Stimulated activated CD4-positive, alpha-beta T cell treated with anti-CD3 and anti-CD28 coated beads, Interleukin-4, amount 100 ng/mL, for 24 hours (primary cell): ENCODE measurements around the gene CEACAM19.
A peak's percentile ranks its signal among the peaks of the same experiment; 100 is the strongest.
"Not testable (repeated sequence)": the region's sequence is repeated elsewhere in the genome, so short reads cannot be mapped to it uniquely, and the experiment has no call there.

Source experiments
- DNase-seq: peaks from one replicate; pipeline ENCODE4 v3.0.0-alpha.2; 2020

Gene CEACAM19

GRCh38 chr19:44703336-44704078 is 32.2 kb downstream of the CEACAM19 start:
- DNase-seq = no peak

- DNase-seq = no peak
Measured at GRCh38 chr19:44704982-44705381, 33.7 kb downstream of the CEACAM19 start.

- DNase-seq = no peak
Measured at GRCh38 chr19:44705502-44706010, 34.3 kb downstream of the CEACAM19 start.

GRCh38 chr19:44706506-44707236 is 35.4 kb downstream of the CEACAM19 start:
- no peak for DNase-seq

- no peak for DNase-seq
Measured at GRCh38 chr19:44707794-44708193, 36.5 kb downstream of the CEACAM19 start.

- DNase-seq = no peak
Measured at GRCh38 chr19:44708940-44709339, 37.7 kb downstream of the CEACAM19 start.

GRCh38 chr19:44709434-44710266 is 38.4 kb downstream of the CEACAM19 start:
- DNase-seq = not testable (repeated sequence)

- DNase-seq = no peak
Measured at GRCh38 chr19:44710483-44710882, 39.2 kb downstream of the CEACAM19 start.

GRCh38 chr19:44712864-44713515 is 41.7 kb downstream of the CEACAM19 start:
- no peak for DNase-seq

- DNase-seq = no peak
Measured at GRCh38 chr19:44714597-44715169, 43.4 kb downstream of the CEACAM19 start.

- no peak for DNase-seq
Measured at GRCh38 chr19:44717603-44718002, 46.3 kb downstream of the CEACAM19 start.

GRCh38 chr19:44718441-44719261 is 47.4 kb downstream of the CEACAM19 start:
- no peak for DNase-seq

- DNase-seq = no peak
Measured at GRCh38 chr19:44719262-44719701, 48.0 kb downstream of the CEACAM19 start.

GRCh38 chr19:44720396-44720795 is 49.1 kb downstream of the CEACAM19 start:
- DNase-seq = not testable (repeated sequence)

- DNase-seq = no peak
Measured at GRCh38 chr19:44720945-44721344, 49.7 kb downstream of the CEACAM19 start.

GRCh38 chr19:44721369-44721768 is 50.1 kb downstream of the CEACAM19 start:
- not testable (repeated sequence) for DNase-seq

- no peak for DNase-seq
Measured at GRCh38 chr19:44722131-44723121, 51.1 kb downstream of the CEACAM19 start.

GRCh38 chr19:44723299-44723951 is 52.1 kb downstream of the CEACAM19 start:
- DNase-seq = no peak

GRCh38 chr19:44723952-44724319 is 52.7 kb downstream of the CEACAM19 start:
- DNase-seq = peak; percentile 80
